Natural killer cell (primary cell): Measurements from ENCODE around the gene CSPG5. TPM values are rescaled to one million over a fixed set of nuclear protein-coding genes. Genes with fewer than 3 reads are reported as not detected.

Experiments
- ATAC-seq, 3 donors: fragments of 150-1000 bp in 2 of 3; fragments of 200-7000 bp in 1 of 3; cut with Tn5 transposase; 1 replicate in 1 of 3; 2 replicates in 2 of 3; pipeline ENCODE4 v1.10.0; 2021; ENCODE audit warnings: mild to moderate bottlenecking in 2 of 3, moderate library complexity in 2 of 3
- DNase-seq, 2 donors: peaks; one replicate each; pipeline versions ENCODE4 v3.0.0 to v3.0.0-alpha.2; 2013 to 2021; ENCODE audit warnings: mixed read lengths in 1 of 2
- H3K27ac ChIP-seq: one replicate; pipeline ENCODE4 v1.5.1; 2013; ENCODE audit warnings: mild to moderate bottlenecking, low read length
- H3K27me3 ChIP-seq: one replicate; pipeline ENCODE4 v1.6.1; 2013; ENCODE audit warnings: low read length; ENCODE audit not compliant: control insufficient read depth, insufficient read depth
- H3K36me3 ChIP-seq: one replicate; pipeline ENCODE4 v1.6.1; 2013; ENCODE audit warnings: low read length; ENCODE audit not compliant: control insufficient read depth, insufficient read depth
- H3K4me1 ChIP-seq: one replicate; pipeline ENCODE4 v1.6.1; 2013; ENCODE audit warnings: low read length; ENCODE audit not compliant: control insufficient read depth, insufficient read depth
- H3K4me3 ChIP-seq: one replicate; pipeline ENCODE4 v1.5.1; 2013; ENCODE audit warnings: low read length
- H3K9me3 ChIP-seq: one replicate; pipeline ENCODE4 v1.6.1; 2013; ENCODE audit warnings: low read length; ENCODE audit not compliant: control insufficient read depth, insufficient read depth
- H3K27ac Mint-ChIP-seq, 2 donors: one replicate each; pipeline ENCODE4 v1.8.0; 2022; ENCODE audit warnings: mild to moderate bottlenecking in 2 of 2, mixed read lengths in 2 of 2, moderate library complexity in 1 of 2
- H3K27me3 Mint-ChIP-seq, 2 donors: one replicate each; pipeline ENCODE4 v1.8.0; 2022; ENCODE audit warnings: low read depth in 2 of 2, mixed read lengths in 2 of 2
- H3K36me3 Mint-ChIP-seq: one replicate; pipeline ENCODE4 v1.8.0; 2022; ENCODE audit warnings: mixed read lengths
- H3K4me1 Mint-ChIP-seq, 2 donors: one replicate each; pipeline ENCODE4 v1.8.0; 2022; ENCODE audit warnings: mixed read lengths in 2 of 2
- H3K4me3 Mint-ChIP-seq: one replicate; pipeline ENCODE4 v1.8.0; 2022; ENCODE audit warnings: mild to moderate bottlenecking, moderate library complexity, mixed read lengths
- H3K9me3 Mint-ChIP-seq, 2 donors: one replicate each; pipeline ENCODE4 v1.8.0; 2022; ENCODE audit warnings: mixed read lengths in 2 of 2
- CTCF ChIP-seq: fragments of 200-600 bp; IDR thresholded peaks from one replicate; pipeline ENCODE4 v1.8.0; 2022; ENCODE audit warnings: antibody characterized with exemption
- WGBS: methylation state at CpG from one replicate; pipeline ENCODE4 v1.1.7; 2013; ENCODE audit warnings: missing lambda C conversion rate; ENCODE audit not compliant: insufficient coverage; 5-methylcytosine and 5-hydroxymethylcytosine counted together
- intact Hi-C: fragments of 100-400 bp; cut with micrococcal nuclease; formaldehyde crosslinking; loops from one replicate; pipeline ENCODE4 v1.14.2; 2022
- total RNA-seq, 4 donors: library from RNA; stranded (reverse); fragments of 120-200 nt in 1 of 4; gene quantifications; one replicate each; pipeline versions ENCODE4 v1.2.3 to v1.2.4, GENCODE V29; 2013 to 2022

Gene CSPG5
- total RNA-seq, 3 donors from 2014 or later (not counting 1 experiment from before 2014, with no cell fraction given), result 0.07 to 0.63 (median 0.23) TPM

GRCh38 chr3:47579875-47580274 lies 1.2 kb upstream of the CSPG5 start:
- H3K4me1 ChIP-seq, result peaks cover 13% of the 10 kb centered on the region
- DNase-seq (no peak), ATAC-seq (no peak)
- H3K9me3 Mint-ChIP-seq, result no peaks in the 10 kb centered on the region
- no peak overlapping the region for H3K27ac ChIP-seq
- TF ChIP-seq CTCF, result no peak
- peak overlapping the region; percentile 59 for H3K4me3 Mint-ChIP-seq
- intact Hi-C loops, result no loop called here
- H3K27ac Mint-ChIP-seq, result no peak overlapping the region
- no peak overlapping the region for H3K4me3 ChIP-seq
- H3K4me1 Mint-ChIP-seq, result no peaks in the 10 kb centered on the region
- peaks cover under 1% of the 10 kb centered on the region for H3K36me3 ChIP-seq
- no peaks in the 10 kb centered on the region for H3K36me3 Mint-ChIP-seq
- peaks cover 21% of the 10 kb centered on the region for H3K27me3 ChIP-seq
- H3K9me3 ChIP-seq, result no peaks in the 10 kb centered on the region
- 94% methylated on average over 2 of the region's 2 CpGs for WGBS
- peaks cover 0 to 4% of the 10 kb centered on the region in 2 donors for H3K27me3 Mint-ChIP-seq

- peaks cover 13% of the 10 kb centered on the region for H3K4me1 ChIP-seq
- TF ChIP-seq CTCF, result no peak
- peak overlapping the region; percentile 79 for H3K4me3 Mint-ChIP-seq
- no peaks in the 10 kb centered on the region for H3K4me1 Mint-ChIP-seq
- ATAC-seq (peak; percentile 79 to 83 (median 80)), DNase-seq (peak; percentile 36 to 60)
- peaks cover 21% of the 10 kb centered on the region for H3K27me3 ChIP-seq
- no peak overlapping the region for H3K27ac ChIP-seq
- peak overlapping the region; percentile 24 for H3K4me3 ChIP-seq
- H3K9me3 ChIP-seq, result no peaks in the 10 kb centered on the region
- under 1% methylated on average over 52 of the region's 57 CpGs for WGBS
- intact Hi-C loops, result no loop called here
- H3K27ac Mint-ChIP-seq, result no peak overlapping the region
- H3K36me3 Mint-ChIP-seq, result no peaks in the 10 kb centered on the region
- H3K27me3 Mint-ChIP-seq, result peaks cover 8 to 10% of the 10 kb centered on the region in 2 donors
- no peaks in the 10 kb centered on the region for H3K9me3 Mint-ChIP-seq
- no peaks in the 10 kb centered on the region for H3K36me3 ChIP-seq
Measured at GRCh38 chr3:47578119-47578632, 489 bp downstream of the CSPG5 start.

- intact Hi-C loops, result no loop called here
- H3K4me1 Mint-ChIP-seq, result no peaks in the 10 kb centered on the region
Measured at GRCh38 chr3:47577583-47578118, 1.0 kb downstream of the CSPG5 start.

More at GRCh38 chr3:47577583-47578118, 1.0 kb downstream of the CSPG5 start:
- Histone ChIP-seq H3K4me1 (peaks cover 13% of the 10 kb centered on the region), H3K4me3 (peak overlapping the region; percentile 24), H3K27ac (no peak overlapping the region), H3K36me3 (no peaks in the 10 kb centered on the region), H3K9me3 (no peaks in the 10 kb centered on the region), H3K27me3 (peaks cover 21% of the 10 kb centered on the region)
- ATAC-seq (peak; percentile 18 to 46 (median 45)), DNase-seq (no peak)
- Mint-ChIP-seq H3K27me3 (peaks cover 12 to 13% of the 10 kb centered on the region in 2 donors), H3K27ac (no peak overlapping the region), H3K9me3 (no peaks in the 10 kb centered on the region), H3K4me3 (peak overlapping the region; percentile 79), H3K36me3 (no peaks in the 10 kb centered on the region)
- WGBS, result 6% methylated on average over 49 of the region's 49 CpGs
- no peak for TF ChIP-seq CTCF
